ENCODE measurements around the gene TRMT10C. TPM values are rescaled to one million over a fixed set of nuclear protein-coding genes. Genes with fewer than 3 reads are reported as not detected.

TRMT10C gene
- total and polyA plus RNA-seq, 9 of the 15 experiments (the other 6 are each of a cell fraction or from before 2014, with no cell fraction given) = 48.6 to 106 (median 63.9) TPM

DNA sequence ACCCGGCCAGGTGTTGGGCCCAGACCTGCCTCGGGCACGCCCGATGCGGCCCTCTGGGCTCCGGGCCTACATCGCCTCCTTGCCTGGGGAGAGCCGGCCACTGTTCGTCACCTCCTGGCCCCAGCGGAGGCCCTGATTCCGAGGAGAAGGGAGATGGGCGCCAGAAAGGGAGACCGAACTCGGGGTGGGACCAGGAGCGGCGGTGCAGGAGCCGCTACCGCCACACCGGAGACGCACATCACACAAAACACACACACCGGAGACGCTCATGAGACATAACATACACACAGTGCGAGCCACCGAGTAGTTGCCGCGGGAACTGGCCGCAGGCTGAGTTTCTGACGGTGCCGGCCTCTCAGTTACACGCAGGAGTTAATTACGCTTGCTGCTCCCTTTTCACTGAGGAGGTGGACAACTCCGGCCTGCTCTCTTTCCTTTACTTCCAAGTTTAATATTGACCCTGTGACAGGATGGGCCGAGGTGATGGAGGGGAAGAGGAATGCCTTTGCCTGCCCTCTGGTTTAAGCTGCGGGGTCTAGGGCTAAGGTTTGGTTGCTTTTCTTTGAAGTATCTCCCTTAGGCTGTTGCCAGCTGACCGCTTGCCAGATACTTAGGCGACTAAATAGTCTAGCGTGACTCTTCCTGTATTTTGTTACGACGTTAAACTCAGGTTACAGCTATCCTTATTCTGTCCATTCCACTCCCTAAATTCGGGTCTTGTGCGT, 12.9 kb downstream of the TRMT10C start (continued):
- TF ChIP-seq FOXM1 (IDR thresholded peaks at IDR 0.05; ENCODE audit: low read depth) (no peak), FOXM1 (CRISPR knock-in tag; IDR thresholded peaks at IDR 0.05; ENCODE audit: low read depth) (peak; percentile 89; the same call in 1 of the 2 replicates), SMAD2 (IDR thresholded peaks at IDR 0.05; ENCODE audit: low read depth, low read length) (no peak), NFRKB (IDR thresholded peaks at IDR 0.05; ENCODE audit: low read depth) (0 out of 2 replicates have a peak, but pooled peaks have one; percentile 52), ZNF133 (CRISPR knock-in tag; IDR thresholded peaks at IDR 0.05) (no peak)
- TF ChIP-seq, protein P1, sequence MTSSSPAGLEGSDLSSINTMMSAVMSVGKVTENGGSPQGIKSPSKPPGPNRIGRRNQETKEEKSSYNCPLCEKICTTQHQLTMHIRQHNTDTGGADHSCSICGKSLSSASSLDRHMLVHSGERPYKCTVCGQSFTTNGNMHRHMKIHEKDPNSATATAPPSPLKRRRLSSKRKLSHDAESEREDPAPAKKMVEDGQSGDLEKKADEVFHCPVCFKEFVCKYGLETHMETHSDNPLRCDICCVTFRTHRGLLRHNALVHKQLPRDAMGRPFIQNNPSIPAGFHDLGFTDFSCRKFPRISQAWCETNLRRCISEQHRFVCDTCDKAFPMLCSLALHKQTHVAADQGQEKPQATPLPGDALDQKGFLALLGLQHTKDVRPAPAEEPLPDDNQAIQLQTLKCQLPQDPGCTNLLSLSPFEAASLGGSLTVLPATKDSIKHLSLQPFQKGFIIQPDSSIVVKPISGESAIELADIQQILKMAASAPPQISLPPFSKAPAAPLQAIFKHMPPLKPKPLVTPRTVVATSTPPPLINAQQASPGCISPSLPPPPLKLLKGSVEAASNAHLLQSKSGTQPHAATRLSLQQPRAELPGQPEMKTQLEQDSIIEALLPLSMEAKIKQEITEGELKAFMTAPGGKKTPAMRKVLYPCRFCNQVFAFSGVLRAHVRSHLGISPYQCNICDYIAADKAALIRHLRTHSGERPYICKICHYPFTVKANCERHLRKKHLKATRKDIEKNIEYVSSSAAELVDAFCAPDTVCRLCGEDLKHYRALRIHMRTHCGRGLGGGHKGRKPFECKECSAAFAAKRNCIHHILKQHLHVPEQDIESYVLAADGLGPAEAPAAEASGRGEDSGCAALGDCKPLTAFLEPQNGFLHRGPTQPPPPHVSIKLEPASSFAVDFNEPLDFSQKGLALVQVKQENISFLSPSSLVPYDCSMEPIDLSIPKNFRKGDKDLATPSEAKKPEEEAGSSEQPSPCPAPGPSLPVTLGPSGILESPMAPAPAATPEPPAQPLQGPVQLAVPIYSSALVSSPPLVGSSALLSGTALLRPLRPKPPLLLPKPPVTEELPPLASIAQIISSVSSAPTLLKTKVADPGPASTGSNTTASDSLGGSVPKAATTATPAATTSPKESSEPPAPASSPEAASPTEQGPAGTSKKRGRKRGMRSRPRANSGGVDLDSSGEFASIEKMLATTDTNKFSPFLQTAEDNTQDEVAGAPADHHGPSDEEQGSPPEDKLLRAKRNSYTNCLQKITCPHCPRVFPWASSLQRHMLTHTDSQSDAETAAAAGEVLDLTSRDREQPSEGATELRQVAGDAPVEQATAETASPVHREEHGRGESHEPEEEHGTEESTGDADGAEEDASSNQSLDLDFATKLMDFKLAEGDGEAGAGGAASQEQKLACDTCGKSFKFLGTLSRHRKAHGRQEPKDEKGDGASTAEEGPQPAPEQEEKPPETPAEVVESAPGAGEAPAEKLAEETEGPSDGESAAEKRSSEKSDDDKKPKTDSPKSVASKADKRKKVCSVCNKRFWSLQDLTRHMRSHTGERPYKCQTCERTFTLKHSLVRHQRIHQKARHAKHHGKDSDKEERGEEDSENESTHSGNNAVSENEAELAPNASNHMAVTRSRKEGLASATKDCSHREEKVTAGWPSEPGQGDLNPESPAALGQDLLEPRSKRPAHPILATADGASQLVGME (CRISPR knock-in tag; IDR thresholded peaks at IDR 0.05) = 0 out of 2 replicates have a peak, but pooled peaks have one; percentile 33
- TF ChIP-seq, protein P2, sequence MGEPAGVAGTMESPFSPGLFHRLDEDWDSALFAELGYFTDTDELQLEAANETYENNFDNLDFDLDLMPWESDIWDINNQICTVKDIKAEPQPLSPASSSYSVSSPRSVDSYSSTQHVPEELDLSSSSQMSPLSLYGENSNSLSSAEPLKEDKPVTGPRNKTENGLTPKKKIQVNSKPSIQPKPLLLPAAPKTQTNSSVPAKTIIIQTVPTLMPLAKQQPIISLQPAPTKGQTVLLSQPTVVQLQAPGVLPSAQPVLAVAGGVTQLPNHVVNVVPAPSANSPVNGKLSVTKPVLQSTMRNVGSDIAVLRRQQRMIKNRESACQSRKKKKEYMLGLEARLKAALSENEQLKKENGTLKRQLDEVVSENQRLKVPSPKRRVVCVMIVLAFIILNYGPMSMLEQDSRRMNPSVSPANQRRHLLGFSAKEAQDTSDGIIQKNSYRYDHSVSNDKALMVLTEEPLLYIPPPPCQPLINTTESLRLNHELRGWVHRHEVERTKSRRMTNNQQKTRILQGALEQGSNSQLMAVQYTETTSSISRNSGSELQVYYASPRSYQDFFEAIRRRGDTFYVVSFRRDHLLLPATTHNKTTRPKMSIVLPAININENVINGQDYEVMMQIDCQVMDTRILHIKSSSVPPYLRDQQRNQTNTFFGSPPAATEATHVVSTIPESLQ (CRISPR knock-in tag; IDR thresholded peaks at IDR 0.05) = peak; percentile 14; the same call in 1 of the 2 replicates
